GM12878 (cell line): ENCODE data around the gene KRTAP5-6.

Experiments used
- MEF2A ChIP-seq: IDR thresholded peaks from 2 replicates; pipeline ENCODE4 v1.6.1; 2011; ENCODE audit warnings: low read depth, mild to moderate bottlenecking, low read length, moderate library complexity; ENCODE audit not compliant: insufficient read depth
- MTA3 ChIP-seq: IDR thresholded peaks from 2 replicates; pipeline ENCODE4 v1.6.1; 2012; ENCODE audit warnings: low read length, inconsistent platforms, borderline replicate concordance
- RB1 ChIP-seq: fragments of 450-650 bp; formaldehyde crosslinking; IDR thresholded peaks from 2 replicates; pipeline ENCODE4 v1.6.1; 2017; ENCODE audit warnings: mild to moderate bottlenecking, borderline replicate concordance
- RELA ChIP-seq: fragments of 450-650 bp; IDR thresholded peaks from 2 replicates; pipeline ENCODE4 v1.8.0; 2014; ENCODE audit warnings: borderline replicate concordance; ENCODE audit not compliant: partially characterized antibody
- SMC3 ChIP-seq: IDR thresholded peaks from 2 replicates; pipeline ENCODE4 v1.6.1; 2011; ENCODE audit warnings: low read length, improper control_type of control experiment, borderline replicate concordance
- TAF1 ChIP-seq: IDR thresholded peaks from 2 replicates; pipeline ENCODE4 v1.6.1; 2011; ENCODE audit warnings: mild to moderate bottlenecking, low read depth, low read length, borderline replicate concordance
- YY1 ChIP-seq: IDR thresholded peaks from 2 replicates; pipeline ENCODE4 v1.6.1; 2011; ENCODE audit warnings: low read depth, mild to moderate bottlenecking, low read length
- TF ChIP-seq, protein P1 (sequence below): IDR thresholded peaks from 2 replicates; pipeline ENCODE4 v1.6.1; 2011; ENCODE audit warnings: low read depth, low read length, improper control_type of control experiment, borderline replicate concordance
- TF ChIP-seq, protein P2 (sequence below): IDR thresholded peaks from 2 replicates; pipeline ENCODE4 v1.6.1; 2012; ENCODE audit warnings: low read length, inconsistent platforms
- TF ChIP-seq, protein P3 (sequence below): IDR thresholded peaks from 2 replicates; pipeline ENCODE4 v1.6.1; 2012; ENCODE audit warnings: low read depth, low read length, improper control_type of control experiment
- TF ChIP-seq, protein P4 (sequence below): IDR thresholded peaks from 2 replicates; pipeline ENCODE4 v1.6.1; 2012; ENCODE audit warnings: low read depth, low read length, improper control_type of control experiment
- TF ChIP-seq, protein P5 (sequence below), 3 experiments: IDR thresholded peaks in 2 of 3; conservative IDR thresholded peaks in 1 of 3; 2 replicates each; pipeline ENCODE4 v1.5.1; 2011; ENCODE audit warnings: low read depth in 3 of 3, low read length in 3 of 3, mild to moderate bottlenecking in 3 of 3, control low read depth in 2 of 3, moderate library complexity in 2 of 3, inconsistent platforms in 1 of 3, mixed read lengths in 1 of 3; ENCODE audit not compliant: control insufficient read depth in 2 of 3, insufficient read depth in 1 of 3; ENCODE audit errors: extremely low read depth in 1 of 3

DNA sequence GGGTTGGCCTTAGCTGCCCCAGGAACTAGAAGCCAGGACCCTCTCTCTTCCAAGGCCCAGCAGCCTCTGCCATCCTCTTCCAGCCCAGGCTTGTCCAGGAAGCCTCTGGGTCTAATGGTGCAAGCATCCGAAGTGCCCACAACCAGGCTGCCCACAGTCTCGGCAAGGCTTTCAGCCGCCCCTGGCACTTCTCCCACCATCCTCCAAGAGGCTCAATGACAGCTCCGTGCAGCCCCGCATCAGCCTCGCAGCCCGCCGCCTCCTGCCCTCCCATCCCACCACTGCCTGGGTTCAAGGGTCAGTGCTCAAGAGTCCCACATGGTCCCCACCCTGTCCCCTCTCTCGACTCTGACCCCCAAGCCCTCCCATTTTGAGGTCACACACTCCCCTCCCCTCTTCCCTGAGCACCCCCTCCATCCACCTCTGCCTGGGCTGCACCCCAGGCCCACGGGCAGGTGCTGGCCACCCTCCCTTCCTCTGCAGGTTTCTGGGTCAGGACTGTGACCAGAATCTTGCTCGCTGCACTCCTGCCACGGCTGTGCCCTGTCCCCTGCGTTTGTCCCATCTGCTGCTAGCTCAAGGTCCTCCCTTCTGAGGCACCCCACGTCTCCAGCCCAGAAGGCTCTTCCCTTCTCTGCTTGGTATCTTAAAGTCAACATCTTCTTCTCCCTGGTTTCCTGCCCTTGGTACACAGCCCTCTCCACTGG is 36.2 kb downstream of the KRTAP5-6 start:
- TF ChIP-seq MEF2A, result no peak
- TF ChIP-seq, protein P1, sequence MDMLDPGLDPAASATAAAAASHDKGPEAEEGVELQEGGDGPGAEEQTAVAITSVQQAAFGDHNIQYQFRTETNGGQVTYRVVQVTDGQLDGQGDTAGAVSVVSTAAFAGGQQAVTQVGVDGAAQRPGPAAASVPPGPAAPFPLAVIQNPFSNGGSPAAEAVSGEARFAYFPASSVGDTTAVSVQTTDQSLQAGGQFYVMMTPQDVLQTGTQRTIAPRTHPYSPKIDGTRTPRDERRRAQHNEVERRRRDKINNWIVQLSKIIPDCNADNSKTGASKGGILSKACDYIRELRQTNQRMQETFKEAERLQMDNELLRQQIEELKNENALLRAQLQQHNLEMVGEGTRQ, result no peak
- TF ChIP-seq, protein P2, sequence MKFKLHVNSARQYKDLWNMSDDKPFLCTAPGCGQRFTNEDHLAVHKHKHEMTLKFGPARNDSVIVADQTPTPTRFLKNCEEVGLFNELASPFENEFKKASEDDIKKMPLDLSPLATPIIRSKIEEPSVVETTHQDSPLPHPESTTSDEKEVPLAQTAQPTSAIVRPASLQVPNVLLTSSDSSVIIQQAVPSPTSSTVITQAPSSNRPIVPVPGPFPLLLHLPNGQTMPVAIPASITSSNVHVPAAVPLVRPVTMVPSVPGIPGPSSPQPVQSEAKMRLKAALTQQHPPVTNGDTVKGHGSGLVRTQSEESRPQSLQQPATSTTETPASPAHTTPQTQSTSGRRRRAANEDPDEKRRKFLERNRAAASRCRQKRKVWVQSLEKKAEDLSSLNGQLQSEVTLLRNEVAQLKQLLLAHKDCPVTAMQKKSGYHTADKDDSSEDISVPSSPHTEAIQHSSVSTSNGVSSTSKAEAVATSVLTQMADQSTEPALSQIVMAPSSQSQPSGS, result no peak
- TF ChIP-seq, protein P3, sequence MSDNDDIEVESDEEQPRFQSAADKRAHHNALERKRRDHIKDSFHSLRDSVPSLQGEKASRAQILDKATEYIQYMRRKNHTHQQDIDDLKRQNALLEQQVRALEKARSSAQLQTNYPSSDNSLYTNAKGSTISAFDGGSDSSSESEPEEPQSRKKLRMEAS, result no peak
- TF ChIP-seq YY1, result no peak
- no peak for TF ChIP-seq RELA
- TF ChIP-seq, protein P4, sequence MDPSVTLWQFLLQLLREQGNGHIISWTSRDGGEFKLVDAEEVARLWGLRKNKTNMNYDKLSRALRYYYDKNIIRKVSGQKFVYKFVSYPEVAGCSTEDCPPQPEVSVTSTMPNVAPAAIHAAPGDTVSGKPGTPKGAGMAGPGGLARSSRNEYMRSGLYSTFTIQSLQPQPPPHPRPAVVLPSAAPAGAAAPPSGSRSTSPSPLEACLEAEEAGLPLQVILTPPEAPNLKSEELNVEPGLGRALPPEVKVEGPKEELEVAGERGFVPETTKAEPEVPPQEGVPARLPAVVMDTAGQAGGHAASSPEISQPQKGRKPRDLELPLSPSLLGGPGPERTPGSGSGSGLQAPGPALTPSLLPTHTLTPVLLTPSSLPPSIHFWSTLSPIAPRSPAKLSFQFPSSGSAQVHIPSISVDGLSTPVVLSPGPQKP, result no peak
- TF ChIP-seq TAF1, result no peak
- TF ChIP-seq MTA3, result no peak
- TF ChIP-seq, protein P5, sequence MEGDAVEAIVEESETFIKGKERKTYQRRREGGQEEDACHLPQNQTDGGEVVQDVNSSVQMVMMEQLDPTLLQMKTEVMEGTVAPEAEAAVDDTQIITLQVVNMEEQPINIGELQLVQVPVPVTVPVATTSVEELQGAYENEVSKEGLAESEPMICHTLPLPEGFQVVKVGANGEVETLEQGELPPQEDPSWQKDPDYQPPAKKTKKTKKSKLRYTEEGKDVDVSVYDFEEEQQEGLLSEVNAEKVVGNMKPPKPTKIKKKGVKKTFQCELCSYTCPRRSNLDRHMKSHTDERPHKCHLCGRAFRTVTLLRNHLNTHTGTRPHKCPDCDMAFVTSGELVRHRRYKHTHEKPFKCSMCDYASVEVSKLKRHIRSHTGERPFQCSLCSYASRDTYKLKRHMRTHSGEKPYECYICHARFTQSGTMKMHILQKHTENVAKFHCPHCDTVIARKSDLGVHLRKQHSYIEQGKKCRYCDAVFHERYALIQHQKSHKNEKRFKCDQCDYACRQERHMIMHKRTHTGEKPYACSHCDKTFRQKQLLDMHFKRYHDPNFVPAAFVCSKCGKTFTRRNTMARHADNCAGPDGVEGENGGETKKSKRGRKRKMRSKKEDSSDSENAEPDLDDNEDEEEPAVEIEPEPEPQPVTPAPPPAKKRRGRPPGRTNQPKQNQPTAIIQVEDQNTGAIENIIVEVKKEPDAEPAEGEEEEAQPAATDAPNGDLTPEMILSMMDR (IDR thresholded peaks at IDR 0.05 in 2 of 3, conservative IDR thresholded peaks at IDR 0.05 in 1 of 3; ENCODE audit: control insufficient read depth in 2 of 3, extremely low read depth in 1 of 3, insufficient read depth in 1 of 3, low read depth in 3 of 3, low read length in 3 of 3), result no peak
- no peak for TF ChIP-seq RB1
- no peak for TF ChIP-seq SMC3
